Measurements from ENCODE around the gene PPM1E.
"Not testable (repeated sequence)": the region's sequence is repeated elsewhere in the genome, so short reads cannot be mapped to it uniquely, and the experiment has no call there.

The PPM1E gene

DNA sequence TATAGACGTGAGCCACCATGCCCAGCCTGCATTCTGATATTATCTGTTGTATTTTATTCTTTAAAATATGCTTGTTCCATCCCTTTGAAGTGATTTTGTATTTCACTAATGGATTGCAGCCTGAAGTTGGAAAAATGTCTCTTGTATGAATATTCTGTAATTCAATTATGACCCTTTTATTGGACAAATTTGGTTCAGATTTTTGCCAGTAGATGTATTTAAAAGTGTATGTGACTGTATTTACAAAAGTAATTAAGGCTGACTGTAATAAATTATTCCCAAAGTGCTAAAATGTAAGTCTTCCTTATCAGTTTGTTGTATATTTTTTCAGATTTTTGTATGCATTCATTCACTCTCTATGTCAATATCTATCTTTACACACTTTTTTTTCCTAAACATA, 23.8 kb downstream of the PPM1E start:
- no peak for DNase-seq (ENCODE audit: low read depth)

DNA sequence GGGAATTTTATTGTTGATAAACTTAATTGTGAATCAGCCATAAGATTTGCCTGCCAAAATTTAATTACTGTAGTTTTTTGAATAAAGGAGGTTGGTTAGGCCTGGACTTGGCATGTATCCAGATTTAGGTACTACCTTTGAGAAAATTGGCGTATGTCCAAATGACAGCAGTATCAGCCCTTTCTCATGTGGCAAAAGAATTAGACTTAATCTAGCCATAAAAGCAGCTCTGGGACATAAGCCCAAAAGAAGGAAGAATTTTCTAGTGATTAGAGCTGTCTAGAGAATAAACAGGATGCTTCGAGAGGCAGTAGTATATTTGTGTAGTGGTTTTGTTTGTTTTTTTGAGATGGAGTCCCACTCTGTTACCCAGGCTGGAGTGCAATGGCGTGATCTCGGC, 27.7 kb downstream of the PPM1E start:
- no peak for DNase-seq (ENCODE audit: low read depth)

DNA sequence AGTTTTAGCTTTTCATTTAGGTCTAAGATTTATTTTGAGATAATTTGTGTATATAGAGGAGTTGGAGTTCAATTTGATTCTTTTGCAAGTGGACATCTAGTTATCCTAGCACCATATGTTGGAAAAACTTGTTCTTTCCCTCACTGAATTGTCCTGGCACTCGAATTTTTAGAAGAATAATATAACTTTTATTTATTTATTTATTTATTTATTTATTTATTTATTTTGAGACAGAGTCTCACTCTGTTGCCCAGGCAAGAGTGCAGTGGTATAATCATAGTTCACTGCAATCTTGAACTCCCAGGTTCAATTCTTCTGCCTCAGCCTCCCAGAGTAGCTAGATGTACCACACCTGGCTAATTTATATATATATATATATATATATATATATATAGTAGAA, 29.4 kb downstream of the PPM1E start:
- DNase-seq (ENCODE audit: low read depth): no peak

DNA sequence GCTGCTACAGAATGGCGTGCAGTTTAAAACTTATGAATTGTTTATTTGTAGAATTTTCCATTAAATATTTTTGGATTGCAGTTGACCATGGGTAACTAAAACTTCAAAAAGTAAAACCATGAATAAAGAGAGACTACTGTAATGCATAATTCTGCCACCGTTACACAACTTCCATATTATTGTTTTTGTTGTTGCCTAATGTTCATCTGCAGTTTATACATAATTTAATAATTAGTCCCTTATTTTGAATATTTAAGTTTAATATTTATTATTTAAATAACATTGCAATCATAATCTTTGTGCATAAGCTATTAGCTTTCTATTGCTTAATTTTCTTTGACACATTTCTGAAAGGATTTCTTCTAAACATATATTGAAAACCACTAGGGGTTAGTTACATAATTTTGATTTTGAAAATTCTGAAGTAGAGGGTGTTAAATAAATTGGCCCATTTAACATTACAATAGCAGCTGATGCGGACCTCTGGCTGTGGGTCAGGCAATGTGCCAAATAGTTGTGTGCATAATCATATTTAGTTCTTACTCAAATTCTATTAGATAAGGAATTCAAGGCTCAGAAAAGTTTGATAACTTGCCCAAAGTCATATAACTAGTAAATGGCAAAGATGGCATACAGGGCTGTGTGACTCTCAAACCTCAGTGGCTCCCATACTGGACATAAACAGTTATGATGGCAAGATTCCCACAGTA, 31.1 kb downstream of the PPM1E start:
- DNase-seq (ENCODE audit: low read depth): no peak

DNA sequence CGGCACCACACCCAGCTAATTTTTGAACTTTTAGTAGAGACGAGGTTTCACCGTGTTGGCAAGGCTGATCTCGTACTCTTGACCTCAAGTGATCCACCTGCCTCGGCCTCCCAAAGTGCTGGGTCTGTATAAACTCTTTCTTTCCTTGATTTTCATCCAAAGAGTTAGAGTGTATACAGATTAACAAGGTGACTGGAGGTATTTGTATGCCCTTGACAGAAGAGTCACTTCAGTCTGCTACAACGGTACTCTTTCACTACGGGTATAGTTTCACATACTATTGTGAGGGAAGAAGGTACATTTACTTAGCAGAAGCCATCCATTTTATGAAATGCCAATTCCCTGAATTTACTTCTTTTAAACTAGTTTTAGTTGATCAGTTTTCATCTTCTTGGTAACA, 32.5 kb downstream of the PPM1E start:
- no peak for DNase-seq (ENCODE audit: low read depth)

DNA sequence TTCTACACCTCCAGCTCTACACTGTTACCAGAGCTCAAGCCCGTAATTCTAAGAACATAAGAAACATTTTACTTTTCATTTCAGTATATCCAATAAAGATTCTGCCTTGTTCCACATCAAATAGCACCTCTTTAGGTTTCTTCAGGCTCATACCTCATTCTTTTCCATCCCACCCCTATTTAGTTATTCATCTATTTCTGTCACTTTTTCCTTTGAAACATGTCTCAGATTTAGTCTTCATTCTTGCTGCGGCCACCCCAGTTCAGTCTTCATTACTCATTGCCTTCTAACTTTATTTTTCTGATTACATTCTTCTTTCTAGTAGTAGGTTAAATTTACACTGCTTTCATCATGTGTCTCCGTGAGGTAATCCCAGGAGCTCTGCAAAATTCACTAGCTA, 33.5 kb downstream of the PPM1E start:
- no peak for DNase-seq (ENCODE audit: low read depth)

DNA sequence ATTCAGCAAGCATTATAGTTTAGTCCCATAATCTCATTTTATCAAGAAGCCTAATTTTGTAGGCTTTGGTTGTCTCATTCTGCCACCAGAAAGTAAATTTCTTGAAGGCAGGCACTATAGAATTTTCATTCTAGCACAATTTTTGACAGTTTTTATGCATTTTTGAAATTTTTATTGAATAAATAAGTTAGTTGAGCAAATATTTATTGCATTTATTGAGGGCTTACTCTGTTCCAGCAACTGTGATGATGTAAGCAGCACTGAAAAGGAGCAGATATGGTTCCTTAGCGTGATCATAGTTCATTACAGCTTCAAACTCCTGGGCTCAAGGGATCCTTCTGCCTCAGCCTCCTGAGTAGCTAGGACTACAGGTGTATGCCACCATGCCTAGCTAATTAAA, 34.2 kb downstream of the PPM1E start:
- DNase-seq (ENCODE audit: low read depth): no peak

DNA sequence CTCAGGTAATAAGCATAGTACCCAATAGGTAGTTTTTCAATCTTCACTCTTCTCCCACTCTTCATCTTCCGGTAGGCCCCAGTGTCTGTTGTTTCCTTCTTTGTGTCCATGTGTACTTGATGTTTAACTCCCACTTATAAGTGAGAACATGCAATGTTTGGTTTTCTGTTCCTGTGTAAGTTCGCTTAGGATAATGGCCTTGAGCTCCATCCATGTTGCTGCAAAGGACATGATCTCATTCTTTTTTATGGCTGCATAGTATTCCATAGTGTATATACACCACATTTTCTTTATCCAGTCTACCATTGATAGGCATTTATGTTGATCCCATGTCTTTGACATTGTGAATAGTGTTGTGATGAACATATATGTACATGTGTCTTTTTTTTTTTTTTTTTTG, 38.9 kb downstream of the PPM1E start:
- DNase-seq (ENCODE audit: low read depth): not testable (repeated sequence)

DNA sequence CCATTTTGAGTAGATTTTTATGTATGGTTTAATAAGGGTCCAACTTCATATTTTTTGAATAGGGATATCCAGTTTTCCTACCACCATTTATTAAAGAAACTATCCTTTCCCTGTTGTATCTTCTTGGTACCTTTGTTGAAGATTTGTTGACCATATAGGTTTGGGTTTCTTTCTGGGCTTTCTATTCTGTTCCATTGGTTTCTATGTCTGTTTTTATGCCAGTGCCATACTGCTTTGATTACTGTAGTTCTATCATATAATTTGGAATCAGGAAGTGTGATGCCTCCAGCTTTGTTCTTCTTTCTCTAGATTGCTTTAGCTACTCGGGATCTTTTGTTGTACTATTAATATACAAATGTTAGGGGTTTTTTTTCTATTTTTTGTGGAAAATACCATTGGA, 46.5 kb downstream of the PPM1E start:
- DNase-seq (ENCODE audit: low read depth): no peak

DNA sequence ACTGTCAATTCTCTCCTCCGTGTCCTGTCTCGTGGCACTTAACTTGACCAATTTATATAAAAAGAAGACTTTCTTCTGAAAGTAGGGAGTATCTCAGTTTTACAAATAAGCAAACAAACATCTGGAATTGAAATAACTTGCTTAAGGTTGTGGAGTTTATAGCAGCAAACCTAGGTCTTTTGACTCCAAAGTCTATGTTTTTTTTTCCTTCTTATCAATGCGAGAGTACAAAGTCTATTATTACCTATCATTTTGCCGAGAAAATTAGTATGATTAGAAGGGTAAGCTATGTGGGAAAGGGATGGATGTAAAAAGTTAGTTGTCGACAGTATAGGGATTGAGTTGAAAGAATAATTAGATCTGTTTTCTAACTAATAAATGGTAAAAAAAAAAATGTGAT, 50.4 kb downstream of the PPM1E start:
- no peak for DNase-seq (ENCODE audit: low read depth)

DNA sequence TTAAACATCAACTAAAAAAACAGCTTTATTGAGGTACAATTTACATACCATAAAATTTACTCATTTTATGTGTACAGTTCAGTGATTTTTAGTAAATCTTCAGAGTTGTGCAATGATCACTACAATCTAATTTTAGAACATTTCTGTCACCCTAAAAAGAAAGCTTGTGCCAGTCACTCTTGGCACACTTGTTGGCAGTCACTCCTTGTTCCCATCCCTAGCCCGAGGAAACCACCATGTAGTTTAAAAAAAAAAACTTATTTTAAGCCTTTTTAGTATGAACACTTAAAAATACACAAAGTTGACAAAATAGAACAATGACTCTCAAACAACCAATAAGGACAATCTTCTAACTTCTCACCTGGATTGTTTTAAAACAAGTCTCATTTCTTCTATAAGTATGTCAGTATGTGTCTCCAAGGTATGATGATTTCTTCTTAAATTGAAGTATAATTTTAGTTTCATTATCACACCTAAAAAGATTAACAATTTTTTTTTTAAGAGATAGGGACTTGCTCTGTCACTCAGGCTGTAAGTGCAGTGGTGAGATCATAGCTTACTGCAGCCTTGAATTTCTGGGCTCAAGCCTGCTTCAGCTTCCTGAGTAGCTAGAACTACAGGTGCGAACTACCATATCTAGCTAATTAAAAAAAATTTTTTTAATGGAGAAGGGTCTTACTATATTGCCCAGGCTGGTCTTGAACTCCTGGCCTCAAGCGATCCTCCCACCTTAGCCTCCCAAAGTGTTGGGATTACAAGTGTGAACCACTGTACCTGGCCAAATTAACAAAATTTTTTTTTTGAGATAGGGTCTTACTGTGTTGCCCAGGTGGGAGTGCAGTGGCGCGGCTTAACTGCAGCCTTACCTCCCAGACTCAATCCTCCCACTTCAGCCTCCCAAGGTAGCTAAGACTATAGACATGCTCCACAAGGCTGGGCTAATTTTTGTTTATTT, 53.2 kb downstream of the PPM1E start:
- DNase-seq (ENCODE audit: low read depth): no peak

DNA sequence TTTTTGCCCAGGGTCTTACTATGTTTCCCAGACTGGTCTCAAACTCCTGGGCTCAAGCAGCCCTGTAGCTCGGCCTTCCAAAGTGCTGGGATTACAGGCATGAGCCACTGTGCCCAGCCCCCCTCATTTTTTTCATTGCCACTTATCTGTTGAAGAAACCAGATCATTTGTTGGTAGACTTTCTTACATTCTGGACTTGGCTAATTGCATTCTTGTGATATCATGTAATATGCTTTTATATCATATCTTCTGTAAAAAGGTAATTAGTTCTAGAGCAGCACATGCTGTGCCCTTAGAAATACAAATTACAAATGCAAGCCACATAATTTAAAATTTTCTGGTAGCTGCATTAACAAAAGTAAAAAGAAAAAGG, 53.9 kb downstream of the PPM1E start:
- no peak for DNase-seq (ENCODE audit: low read depth)

DNA sequence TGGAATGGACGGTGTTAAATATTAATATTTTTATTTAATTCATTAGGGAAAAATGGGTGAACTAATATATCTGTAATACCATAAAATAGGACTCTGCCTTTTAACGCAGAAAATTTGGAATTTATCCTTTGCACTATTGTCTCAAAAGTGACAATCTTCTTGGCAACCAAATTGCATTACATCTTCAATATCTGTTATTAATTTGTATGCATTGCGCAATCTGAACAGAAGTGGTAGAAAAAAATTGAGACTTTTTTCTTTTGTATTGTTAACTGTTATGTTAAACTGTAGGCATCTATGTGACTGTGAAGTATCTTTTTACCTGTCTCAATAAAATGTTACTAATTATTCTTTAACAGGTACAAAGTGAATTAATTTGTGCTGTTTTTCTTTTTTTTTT, 55.6 kb downstream of the PPM1E start:
- no peak for DNase-seq (ENCODE audit: low read depth)

DNA sequence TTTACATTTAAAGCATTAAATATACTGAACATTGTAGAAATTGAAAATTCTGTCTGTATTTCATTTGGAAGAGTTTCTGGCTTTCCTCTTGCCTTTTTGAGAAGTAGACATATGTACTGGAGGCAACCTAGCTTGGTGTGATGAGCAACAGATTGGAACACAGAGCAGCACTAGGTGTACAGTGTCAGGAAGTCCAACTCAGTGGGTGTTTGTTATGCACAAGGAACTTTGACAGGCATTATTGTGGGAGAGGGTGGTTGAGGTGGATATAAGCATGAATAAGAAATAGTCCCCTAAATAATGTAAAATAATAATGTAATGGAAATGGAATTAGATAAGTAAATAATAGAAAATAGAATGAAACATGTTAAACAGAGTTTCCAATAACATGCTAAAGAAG, 58.1 kb downstream of the PPM1E start:
- DNase-seq (ENCODE audit: low read depth): no peak

DNA sequence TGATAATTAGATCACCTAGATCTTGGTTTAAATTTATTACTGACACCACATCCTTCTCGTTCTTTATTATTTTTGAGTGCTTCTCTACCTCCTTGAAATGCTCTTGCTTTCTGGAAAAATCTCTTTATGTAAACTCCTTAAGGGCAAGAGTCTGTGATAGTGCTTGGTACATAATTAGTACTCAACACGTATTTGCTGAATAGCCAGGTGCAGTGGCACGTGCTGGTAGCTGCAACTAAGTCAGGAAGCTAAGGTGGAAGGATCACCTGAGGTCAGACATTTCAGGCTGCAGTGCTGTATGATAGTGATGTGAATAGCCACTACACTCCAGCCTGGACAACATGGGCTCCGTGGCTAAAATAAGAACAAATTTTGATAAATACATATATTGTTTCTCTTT, 63.0 kb downstream of the PPM1E start:
- DNase-seq (ENCODE audit: low read depth): no peak

DNA sequence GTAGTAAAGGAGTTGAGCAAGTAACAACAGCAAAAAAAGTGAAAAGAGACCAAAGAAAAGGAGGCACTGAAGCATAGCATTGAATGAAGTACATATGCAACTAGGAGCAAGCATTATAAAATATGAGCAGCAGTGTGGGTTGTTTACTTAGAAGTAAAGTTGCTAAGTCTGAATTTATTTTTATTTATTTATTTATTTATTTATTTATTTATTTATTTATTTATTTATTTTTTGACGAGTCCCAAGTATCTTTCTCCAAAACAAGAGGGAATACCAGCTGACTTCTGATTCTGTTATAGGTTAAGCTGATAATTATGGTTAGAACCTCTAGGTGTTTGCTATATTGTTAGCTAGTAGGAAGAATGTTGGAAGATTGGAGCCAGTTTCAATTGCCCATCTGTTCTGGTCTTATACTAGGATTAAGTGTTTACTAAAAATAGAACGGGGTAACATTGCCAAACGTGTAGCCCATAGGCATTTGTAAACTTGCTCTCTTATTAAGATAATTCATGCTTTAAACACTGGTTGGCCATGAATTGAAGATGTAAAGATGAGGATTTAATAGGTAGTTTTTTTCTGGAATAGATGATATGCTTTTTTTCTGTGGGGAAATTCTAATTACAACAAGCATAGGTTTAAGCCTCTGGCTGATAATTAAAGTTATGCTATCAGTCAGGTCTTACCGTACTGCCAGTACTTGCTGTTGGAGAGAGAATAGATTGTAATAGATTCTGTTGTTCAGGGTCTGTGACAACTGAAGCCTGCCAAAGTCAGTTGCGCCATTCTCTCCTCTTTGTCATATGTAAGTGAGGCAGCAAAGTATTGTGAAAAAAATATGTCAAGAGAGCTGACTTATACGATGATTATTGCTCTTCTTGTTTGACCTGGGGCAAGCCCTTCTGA, 66.7 kb downstream of the PPM1E start:
- DNase-seq (ENCODE audit: low read depth): no peak

DNA sequence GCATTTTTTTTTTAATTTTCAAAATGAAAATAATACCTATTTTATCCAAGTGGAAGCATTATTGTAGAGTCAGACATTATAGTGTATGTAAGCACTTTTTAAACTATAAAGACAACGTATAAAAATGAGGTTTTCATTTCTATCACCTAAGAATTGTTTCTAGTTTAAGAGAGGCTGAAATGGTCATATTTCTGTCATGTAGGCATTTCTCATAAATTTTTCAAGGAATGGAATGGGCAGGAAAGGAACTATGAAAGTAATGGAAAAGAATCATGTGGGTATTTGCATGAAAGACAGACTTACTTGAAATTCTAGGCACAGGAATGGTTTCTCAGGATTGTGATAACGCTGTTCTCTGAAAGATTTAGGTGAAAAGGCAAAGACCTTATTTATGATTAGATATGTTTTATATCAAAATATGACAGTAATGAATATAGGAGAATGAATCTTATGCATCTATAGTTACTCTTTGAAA, 67.4 kb downstream of the PPM1E start:
- no peak for DNase-seq (ENCODE audit: low read depth)

DNA sequence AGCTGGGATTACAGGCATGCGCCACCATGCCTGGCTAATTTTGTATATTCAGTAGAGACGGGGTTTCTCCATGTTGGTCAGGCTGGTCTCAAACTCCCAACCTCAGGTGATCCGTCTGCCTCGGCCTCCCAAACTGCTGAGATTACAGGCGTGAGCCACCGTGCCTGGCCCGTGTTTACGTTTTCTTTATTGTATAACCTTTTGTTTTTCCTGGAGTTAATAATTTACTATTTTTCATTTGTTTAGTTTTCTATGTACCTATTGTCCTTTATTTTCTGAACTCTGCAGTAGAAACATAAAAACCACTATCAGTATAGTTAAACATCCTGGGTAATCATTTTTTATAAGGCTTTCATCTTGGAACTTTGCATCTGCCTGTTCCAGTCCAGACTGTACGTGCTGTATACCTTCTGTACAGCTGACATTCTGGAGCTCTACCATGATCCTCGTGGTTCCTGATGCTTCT, 73.6 kb downstream of the PPM1E start:
- DNase-seq (ENCODE audit: low read depth): no peak

DNA sequence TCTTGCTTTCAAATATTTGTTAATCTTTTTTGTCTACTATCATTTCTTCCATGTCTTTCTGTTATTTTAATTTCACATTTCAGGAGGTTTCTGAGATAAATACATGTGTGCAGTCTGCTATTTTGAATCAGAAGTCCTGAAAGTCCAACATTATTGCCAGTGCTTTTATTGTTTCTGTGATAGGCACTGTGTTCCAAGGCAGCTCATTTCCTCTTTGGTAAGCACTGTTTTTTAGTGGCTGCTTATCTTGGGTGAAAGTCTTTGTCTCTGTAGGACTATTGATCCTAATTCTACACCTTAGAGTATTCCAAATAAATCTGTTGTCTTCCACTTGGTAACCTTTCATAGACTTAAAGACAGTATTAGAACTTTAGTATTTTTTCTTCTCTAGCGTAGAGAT, 76.1 kb downstream of the PPM1E start:
- DNase-seq (ENCODE audit: low read depth): no peak

DNA sequence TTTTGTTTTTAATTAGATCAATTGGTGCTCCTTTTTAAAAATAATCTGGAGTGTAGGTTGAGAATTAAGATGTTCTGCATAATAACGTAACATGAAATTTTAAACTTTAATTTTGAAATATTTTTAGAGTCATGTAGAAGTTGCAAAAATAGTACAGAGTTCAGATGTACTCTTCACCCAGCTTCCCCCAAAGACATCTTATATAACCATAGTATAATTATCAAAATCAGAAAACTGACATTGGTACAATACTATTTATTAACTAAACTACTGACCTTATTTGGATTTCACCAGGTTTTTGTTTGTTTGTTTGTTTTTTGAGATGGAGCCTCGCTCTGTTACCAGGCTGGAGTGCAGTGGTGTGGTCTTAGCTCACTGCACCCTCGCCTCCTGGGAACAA, 76.9 kb downstream of the PPM1E start:
- DNase-seq (ENCODE audit: low read depth): no peak

DNA sequence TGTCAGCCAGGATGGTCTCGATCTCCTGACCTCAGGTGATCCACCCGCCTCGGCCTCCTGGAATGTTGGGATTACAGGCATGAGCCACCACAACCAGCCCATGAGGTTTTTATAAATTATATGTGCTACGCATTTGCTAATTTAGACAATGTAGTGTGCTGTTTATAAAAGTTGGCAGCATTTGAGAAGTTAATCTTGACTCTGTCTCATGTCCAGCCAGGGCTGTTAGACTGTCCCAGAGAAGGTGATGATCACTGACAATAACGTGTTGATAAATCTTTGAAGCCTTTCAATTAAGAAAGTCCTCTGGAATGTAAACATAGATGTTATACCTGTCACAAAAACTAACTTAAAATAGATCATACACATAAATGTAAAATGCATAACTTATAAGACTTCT, 82.0 kb downstream of the PPM1E start:
- DNase-seq (ENCODE audit: low read depth): no peak
